Inflammatory macrophage treated with lipopolysaccharide for 1 hour (primary cell): ENCODE results near the gene OLFML2A.
"Not testable (repeated sequence)": the region's sequence is repeated elsewhere in the genome, so short reads cannot be mapped to it uniquely, and the experiment has no call there.

ENCODE experiments used
- DNase-seq, 2 donors: peaks; one replicate each; pipeline ENCODE4 v3.0.0-alpha.2; 2020 to 2022

Gene OLFML2A

GRCh38 chr9:124831642-124832364 lies 54.9 kb downstream of the OLFML2A start:
- no peak for DNase-seq

GRCh38 chr9:124834591-124834990 lies 57.7 kb downstream of the OLFML2A start:
- DNase-seq, result no peak

GRCh38 chr9:124835026-124835557 lies 58.2 kb downstream of the OLFML2A start:
- DNase-seq, result no peak

GRCh38 chr9:124838132-124838531 lies 61.2 kb downstream of the OLFML2A start:
- DNase-seq, result not testable (repeated sequence)

- DNase-seq, result not testable (repeated sequence)
Measured at GRCh38 chr9:124838567-124839275, 61.8 kb downstream of the OLFML2A start.

DNA sequence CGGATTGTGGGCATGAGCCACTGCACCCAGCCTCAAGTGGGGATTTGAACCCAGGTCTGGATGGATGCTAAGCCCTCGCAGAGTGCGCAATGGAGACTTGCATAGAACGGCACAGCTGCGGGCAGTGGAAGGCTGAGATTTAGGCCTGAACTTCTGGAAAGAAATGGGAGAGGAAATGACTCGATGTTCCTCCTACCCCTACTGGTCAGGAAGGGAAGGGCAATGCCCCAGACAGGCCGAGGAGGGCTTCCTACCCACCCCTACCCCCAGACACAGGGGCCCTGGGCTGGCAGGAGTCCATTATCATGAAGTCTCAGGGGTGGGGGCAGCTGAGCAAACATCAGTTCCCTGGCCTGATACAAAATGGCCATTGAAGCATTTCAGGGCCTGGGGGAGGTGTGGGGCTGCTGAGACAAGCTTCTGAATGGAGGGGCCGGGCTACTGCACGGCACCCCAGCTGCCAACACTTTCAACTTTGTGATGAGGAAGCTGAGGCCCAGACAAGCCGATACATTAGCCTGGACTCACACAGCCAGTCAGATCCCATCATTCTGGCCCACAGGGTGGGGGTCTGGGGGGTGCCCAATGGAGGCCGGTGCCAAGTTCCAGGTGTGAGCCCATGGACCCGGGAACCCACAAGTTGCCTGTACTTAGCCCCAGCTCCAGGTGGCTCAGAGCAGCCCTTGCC lies 62.8 kb downstream of the OLFML2A start:
- peak in 1 of 2 donors; percentile 19 for DNase-seq

DNA sequence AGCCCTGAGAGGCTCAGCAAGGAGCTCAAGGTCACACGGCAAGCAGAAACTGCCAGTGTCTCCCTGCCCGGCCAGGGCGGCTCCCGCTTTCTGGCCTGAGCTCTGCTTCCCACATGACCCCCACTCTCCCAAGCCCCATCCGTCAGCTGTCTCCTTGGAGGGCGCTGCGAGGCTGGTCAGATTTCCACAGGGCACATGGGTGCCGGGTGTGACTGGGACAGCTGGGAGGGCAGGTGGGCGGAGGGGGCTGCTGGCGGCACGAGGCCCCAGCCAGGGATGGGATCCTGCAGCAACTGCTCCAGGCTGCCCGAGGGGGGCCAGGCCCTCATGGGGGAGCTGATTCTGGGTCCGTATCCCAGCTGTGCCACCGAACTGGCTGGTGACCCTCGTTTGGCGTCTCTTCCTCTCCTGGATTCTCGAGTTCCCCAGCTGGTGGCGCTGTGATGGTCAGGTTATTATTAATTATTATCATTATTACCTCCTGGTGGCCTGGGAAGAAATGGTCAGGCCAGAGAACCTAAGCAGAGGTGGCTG lies 63.4 kb downstream of the OLFML2A start:
- DNase-seq, result peak in 1 of 2 donors; percentile 31

DNA sequence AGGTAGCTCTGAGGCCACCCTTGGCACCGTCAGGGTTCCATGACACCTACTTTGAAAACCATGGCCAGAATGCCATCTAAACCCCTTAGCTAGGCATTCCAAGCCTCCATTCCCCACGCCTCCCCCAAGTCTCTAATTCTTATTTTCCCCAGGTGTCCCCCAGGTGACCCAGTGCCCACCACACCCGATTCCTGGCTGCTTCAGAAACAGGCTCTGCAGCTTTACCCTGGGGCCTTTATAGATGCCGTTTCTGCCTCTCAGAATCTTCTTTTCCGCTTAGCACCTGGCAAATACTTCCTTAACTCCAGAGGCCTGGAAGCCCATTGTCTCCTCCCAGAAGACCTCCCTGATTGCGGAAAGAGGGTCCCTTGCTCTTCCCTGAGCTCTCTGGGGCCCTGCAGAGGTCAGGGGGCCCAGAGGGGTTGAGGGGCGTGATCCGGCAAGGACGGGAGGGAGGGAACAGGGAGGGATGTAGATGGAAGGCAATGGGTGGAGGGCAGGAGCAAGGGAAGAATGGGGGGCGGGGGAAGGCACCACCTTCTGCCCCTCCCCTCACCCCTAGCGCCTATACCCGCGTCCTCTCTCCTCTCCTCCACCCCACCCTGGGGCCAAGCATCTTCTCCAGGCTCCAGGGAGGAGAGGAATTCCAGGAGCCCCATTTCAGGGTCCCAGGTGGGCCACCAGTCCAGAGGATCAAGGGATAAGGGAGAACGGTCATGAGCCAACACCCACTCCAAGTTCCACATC lies 64.3 kb downstream of the OLFML2A start:
- DNase-seq, result no peak

DNA sequence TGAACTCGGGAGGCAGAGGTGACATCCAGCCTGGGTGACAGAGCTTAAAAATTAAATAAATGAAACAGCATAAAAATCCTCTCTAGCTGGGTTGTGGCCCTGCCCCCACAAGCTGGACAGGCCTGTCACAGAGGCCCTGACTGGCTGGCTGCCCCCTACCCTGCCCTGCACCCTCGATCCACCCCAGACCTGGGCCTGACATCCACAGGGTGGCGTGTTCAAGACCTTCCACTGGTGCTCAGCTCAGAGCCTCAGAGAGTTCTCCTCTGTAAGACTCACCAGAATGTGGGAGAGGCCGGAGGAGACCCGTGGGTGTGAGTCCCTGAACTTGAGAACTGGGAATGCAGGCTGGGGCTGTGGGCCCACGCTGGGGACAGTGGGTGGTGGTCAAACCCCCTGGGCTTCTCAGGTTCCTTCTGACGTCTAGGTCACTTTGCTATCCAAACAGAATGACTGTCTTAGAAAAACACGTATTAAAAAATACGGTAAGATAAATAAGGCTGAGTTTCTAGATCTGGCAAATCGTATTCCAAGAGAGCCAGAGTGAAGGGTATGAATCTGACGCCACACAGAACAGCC lies 66.6 kb downstream of the OLFML2A start:
- DNase-seq, result no peak

- no peak for DNase-seq
Measured at GRCh38 chr9:124844291-124844690, 67.4 kb downstream of the OLFML2A start.

- not testable (repeated sequence) for DNase-seq
Measured at GRCh38 chr9:124846467-124846866, 69.5 kb downstream of the OLFML2A start.

- DNase-seq, result no peak
Measured at GRCh38 chr9:124846969-124847368, 70.0 kb downstream of the OLFML2A start.

GRCh38 chr9:124849801-124850200 lies 72.9 kb downstream of the OLFML2A start:
- no peak for DNase-seq

GRCh38 chr9:124852121-124852828 lies 75.3 kb downstream of the OLFML2A start:
- DNase-seq, result no peak

GRCh38 chr9:124852829-124853531 lies 76.0 kb downstream of the OLFML2A start, which contains the start of gene WDR38:
Gene WDR38 (plus strand): TSS chr9:124853460. CDS start chr9:124853532, 72 bp downstream.
- DNase-seq, result peak; percentile 75 to 81

DNA sequence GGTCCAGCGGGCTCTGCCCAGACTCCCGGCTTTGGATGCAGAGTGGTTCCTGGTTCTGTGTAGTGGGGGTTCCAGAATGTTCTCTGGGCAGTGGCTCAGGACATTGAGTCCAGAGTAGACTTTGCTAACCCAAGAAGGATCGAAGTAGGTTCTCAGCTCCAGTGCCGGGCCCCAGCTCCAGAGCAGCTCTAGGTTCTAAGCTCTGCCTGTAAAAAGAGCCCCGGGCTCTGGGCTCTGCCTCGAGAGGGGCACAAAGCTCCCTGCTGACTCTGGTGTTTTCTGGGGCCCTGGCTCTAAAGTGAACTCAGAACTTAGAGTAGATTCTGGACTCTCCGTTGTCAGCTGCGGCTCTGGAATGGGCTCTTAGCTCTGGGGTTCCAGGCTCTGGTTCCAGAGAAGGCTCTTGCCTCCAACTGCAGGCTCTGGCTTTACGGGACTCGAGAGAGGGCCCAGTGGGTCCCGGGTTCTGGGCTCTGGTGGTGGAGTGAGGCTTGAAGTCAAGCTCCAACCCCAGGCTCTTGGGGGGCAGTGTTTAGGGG lies 76.7 kb downstream of the OLFML2A start:
- DNase-seq, result no peak

DNA sequence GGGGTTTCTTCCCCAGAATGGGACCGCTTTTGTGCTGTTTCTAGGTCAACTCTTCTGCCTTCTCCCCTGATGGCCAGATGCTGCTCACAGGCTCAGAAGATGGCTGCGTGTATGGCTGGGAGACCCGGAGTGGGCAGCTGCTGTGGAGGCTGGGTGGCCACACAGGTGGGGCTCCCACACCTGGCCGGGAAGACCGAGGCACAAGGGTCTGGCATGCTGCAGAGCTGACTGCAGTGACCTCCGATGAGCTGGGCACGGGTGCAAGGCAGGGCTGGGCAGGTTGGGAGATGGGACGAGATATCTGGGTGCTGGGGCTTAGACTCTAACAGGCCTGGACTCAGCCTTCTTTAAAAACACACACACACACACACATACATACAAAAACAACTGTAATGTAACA lies 77.2 kb downstream of the OLFML2A start:
- DNase-seq, result no peak

- DNase-seq, result no peak
Measured at GRCh38 chr9:124854822-124855221, 77.9 kb downstream of the OLFML2A start.

- DNase-seq, result no peak
Measured at GRCh38 chr9:124855566-124855943, 78.6 kb downstream of the OLFML2A start.
